Mesenchymal stem cell (in vitro differentiated cells and primary cell): ENCODE measurements around the gene DMXL1.
A peak's percentile ranks its signal among the peaks of the same experiment; 100 is the strongest.

Source experiments
- DNase-seq: peaks from one replicate; pipeline ENCODE4 v3.0.0-alpha.2; 2013
- H2AFZ ChIP-seq: one replicate; pipeline ENCODE4 v1.6.1; 2013; ENCODE audit warnings: low read depth, mild to moderate bottlenecking, control low read depth, inconsistent platforms, low read length, moderate library complexity
- H2AK5ac ChIP-seq: 2 replicates; pipeline ENCODE4 v1.6.1; 2013; ENCODE audit warnings: low read length, moderate library complexity, mild to moderate bottlenecking, inconsistent platforms; ENCODE audit not compliant: severe bottlenecking
- H2BK120ac ChIP-seq: one replicate; pipeline ENCODE4 v1.6.1; 2013; ENCODE audit warnings: low read depth, mild to moderate bottlenecking, inconsistent platforms, low read length, moderate library complexity
- H2BK12ac ChIP-seq, 2 experiments: one replicate each; pipeline ENCODE4 v1.6.1; 2013; ENCODE audit warnings: inconsistent platforms in 2 of 2, low read length in 2 of 2, mild to moderate bottlenecking in 2 of 2, moderate library complexity in 2 of 2, control low read depth in 1 of 2
- H2BK15ac ChIP-seq: one replicate; pipeline ENCODE4 v1.6.1; 2013; ENCODE audit warnings: mild to moderate bottlenecking, low read depth, inconsistent platforms; ENCODE audit not compliant: poor library complexity, severe bottlenecking
- H2BK5ac ChIP-seq: 2 replicates; pipeline ENCODE4 v1.6.1; 2013; ENCODE audit warnings: low read depth, mild to moderate bottlenecking, low read length, control low read depth, inconsistent platforms; ENCODE audit not compliant: poor library complexity, severe bottlenecking
- H3K14ac ChIP-seq, 2 experiments: one replicate each; pipeline ENCODE4 v1.6.1; 2013; ENCODE audit warnings: inconsistent platforms in 2 of 2, low read length in 2 of 2, control low read depth in 1 of 2, mild to moderate bottlenecking in 1 of 2, moderate library complexity in 1 of 2
- H3K18ac ChIP-seq, 2 experiments: one replicate each; pipeline ENCODE4 v1.6.1; 2013; ENCODE audit warnings: inconsistent platforms in 2 of 2, low read length in 2 of 2, control low read depth in 1 of 2, low read depth in 1 of 2, mild to moderate bottlenecking in 1 of 2
- H3K23ac ChIP-seq, 2 experiments: one replicate each; pipeline ENCODE4 v1.6.1; 2013; ENCODE audit warnings: inconsistent platforms in 2 of 2, low read length in 2 of 2, mild to moderate bottlenecking in 2 of 2, moderate library complexity in 2 of 2, control low read depth in 1 of 2
- H3K27ac ChIP-seq: 2 replicates; pipeline ENCODE4 v1.5.1; 2013; ENCODE audit warnings: mild to moderate bottlenecking, moderate library complexity, low read length, control low read depth, inconsistent platforms; ENCODE audit not compliant: poor library complexity, severe bottlenecking
- H3K27me3 ChIP-seq, 2 experiments: 2 replicates each; pipeline versions ENCODE4 v1.6.1 to v1.7.0; 2013; ENCODE audit warnings: low read length in 2 of 2, mild to moderate bottlenecking in 2 of 2, moderate library complexity in 2 of 2, control low read depth in 1 of 2, inconsistent platforms in 1 of 2; ENCODE audit not compliant: control insufficient read depth in 1 of 2, insufficient read depth in 1 of 2
- H3K36me3 ChIP-seq, 2 experiments: 2 replicates each; pipeline versions ENCODE4 v1.6.1 to v1.7.0; 2013; ENCODE audit warnings: low read length in 2 of 2, control low read depth in 1 of 2, inconsistent platforms in 1 of 2, low read depth in 1 of 2, mild to moderate bottlenecking in 1 of 2; ENCODE audit not compliant: insufficient read depth in 2 of 2, control insufficient read depth in 1 of 2
- H3K4ac ChIP-seq, 2 experiments: one replicate each; pipeline ENCODE4 v1.6.1; 2013; ENCODE audit warnings: inconsistent platforms in 2 of 2, low read length in 2 of 2, mild to moderate bottlenecking in 2 of 2, moderate library complexity in 2 of 2, control low read depth in 1 of 2, low read depth in 1 of 2
- H3K4me1 ChIP-seq: 2 replicates; pipeline ENCODE4 v1.6.1; 2013; ENCODE audit warnings: low read depth, low read length, control low read depth; ENCODE audit not compliant: control insufficient read depth, insufficient read depth
- H3K4me2 ChIP-seq: 2 replicates; pipeline ENCODE4 v1.6.1; 2013; ENCODE audit warnings: low read length, mild to moderate bottlenecking, inconsistent platforms; ENCODE audit not compliant: poor library complexity, severe bottlenecking
- H3K4me3 ChIP-seq, 2 experiments: 2 replicates each; pipeline versions ENCODE4 v1.5.1 to v1.7.0; 2013; ENCODE audit warnings: low read length in 2 of 2, mild to moderate bottlenecking in 2 of 2, control low read depth in 1 of 2, low read depth in 1 of 2; ENCODE audit not compliant: insufficient read depth in 1 of 2
- H3K79me1 ChIP-seq: replicated peaks from 2 replicates; pipeline ENCODE4 v1.6.1; 2013; ENCODE audit warnings: mild to moderate bottlenecking, control low read depth, low read length, inconsistent platforms; ENCODE audit not compliant: poor library complexity, severe bottlenecking
- H3K9ac ChIP-seq: 2 replicates; pipeline ENCODE4 v1.7.0; 2013; ENCODE audit warnings: mild to moderate bottlenecking, low read length, moderate library complexity
- H3K9me3 ChIP-seq: 2 replicates; pipeline ENCODE4 v1.7.0; 2013; ENCODE audit warnings: mild to moderate bottlenecking, low read length; ENCODE audit not compliant: control insufficient read depth
- H4K8ac ChIP-seq: one replicate; pipeline ENCODE4 v1.6.1; 2013; ENCODE audit warnings: inconsistent platforms, mild to moderate bottlenecking, low read length, moderate library complexity
- H4K91ac ChIP-seq: one replicate; pipeline ENCODE4 v1.6.1; 2013; ENCODE audit warnings: mild to moderate bottlenecking, low read length, inconsistent platforms
- WGBS: methylation state at CpG from one replicate; pipeline ENCODE4 v1.1.7; 2013; ENCODE audit warnings: mixed read lengths; 5-methylcytosine and 5-hydroxymethylcytosine counted together

The DMXL1 gene

DNA sequence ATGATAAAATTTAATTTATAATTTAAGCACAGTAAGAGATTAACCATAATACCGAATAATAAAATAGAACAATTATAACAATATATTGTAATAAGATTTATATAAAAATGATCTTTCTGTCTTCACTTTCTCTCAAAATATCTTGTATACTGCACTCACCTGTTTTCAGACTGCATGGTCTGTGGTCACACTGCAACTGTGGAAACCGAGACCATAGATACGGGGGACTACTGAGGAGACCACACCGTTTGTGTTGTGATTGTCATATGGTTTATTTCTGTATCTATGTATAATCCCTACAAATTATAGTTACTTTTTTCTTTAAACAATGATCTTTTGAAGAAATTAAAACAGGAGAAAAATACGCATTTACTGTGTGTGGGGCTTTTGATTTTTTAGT is 206.1 kb downstream of the DMXL1 start:
- H3K4me2 ChIP-seq: no peak overlapping the region
- H3K27ac ChIP-seq: no peak overlapping the region
- H3K4ac ChIP-seq: no peak overlapping the region
- H3K14ac ChIP-seq: no peak overlapping the region
- H3K9ac ChIP-seq: no peak overlapping the region
- H2AFZ ChIP-seq: no peak overlapping the region
- no peak overlapping the region for H2BK120ac ChIP-seq
- no peaks in the 10 kb centered on the region for H3K36me3 ChIP-seq
- no peak for DNase-seq
- H3K79me1 ChIP-seq: peaks cover 10% of the 10 kb centered on the region
- H4K91ac ChIP-seq: no peak overlapping the region
- H2BK15ac ChIP-seq: no peak overlapping the region
- H2BK5ac ChIP-seq: no peak overlapping the region
- no peak overlapping the region for H2BK12ac ChIP-seq
- H3K4me1 ChIP-seq: peaks cover 9% of the 10 kb centered on the region
- H3K4me3 ChIP-seq: no peak overlapping the region
- no peak overlapping the region for H3K18ac ChIP-seq
- no peak overlapping the region for H2AK5ac ChIP-seq
- no peak overlapping the region for H3K23ac ChIP-seq
- WGBS: 90% methylated on average over 2 of the region's 5 CpGs
- no peaks in the 10 kb centered on the region for H3K9me3 ChIP-seq
- H4K8ac ChIP-seq: no peak overlapping the region
- H3K27me3 ChIP-seq: no peaks in the 10 kb centered on the region

DNA sequence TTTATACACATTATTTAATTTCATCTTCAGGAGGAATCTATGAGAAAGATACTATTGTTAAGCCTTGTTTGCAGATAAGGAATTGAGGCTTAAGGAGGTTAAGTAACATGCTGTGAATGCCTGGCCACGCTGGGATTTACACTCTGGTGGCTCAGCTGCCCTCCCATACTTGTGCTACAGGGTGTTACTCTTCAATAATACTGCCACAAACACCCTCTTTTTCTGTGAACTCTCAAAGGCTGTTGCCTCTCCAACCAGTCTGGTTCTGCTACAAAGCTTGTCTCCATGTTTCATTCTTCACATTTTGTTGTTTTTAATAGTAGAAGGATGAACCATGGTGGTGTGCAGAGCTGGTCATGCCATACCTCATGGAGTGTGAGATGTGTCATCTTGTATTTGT is 208.2 kb downstream of the DMXL1 start:
- Histone ChIP-seq H3K36me3 (no peaks in the 10 kb centered on the region), H3K27me3 (no peaks in the 10 kb centered on the region), H2AFZ (no peak overlapping the region), H3K9ac (no peak overlapping the region), H4K8ac (no peak overlapping the region), H2AK5ac (no peak overlapping the region), H3K18ac (peak overlapping the region in 1 of 2 experiments; percentile 5), H3K79me1 (peaks cover 16% of the 10 kb centered on the region), H3K9me3 (no peaks in the 10 kb centered on the region), H4K91ac (no peak overlapping the region), H3K4ac (no peak overlapping the region), H2BK12ac (no peak overlapping the region), H3K23ac (no peak overlapping the region), H2BK15ac (no peak overlapping the region), H3K14ac (no peak overlapping the region), H2BK5ac (no peak overlapping the region), H2BK120ac (no peak overlapping the region), H3K4me1 (peaks cover 8% of the 10 kb centered on the region), H3K27ac (no peak overlapping the region), H3K4me2 (no peak overlapping the region), H3K4me3 (no peak overlapping the region)
- DNase-seq: no peak
- 60% methylated on average over 1 of the region's 1 CpG for WGBS

DNA sequence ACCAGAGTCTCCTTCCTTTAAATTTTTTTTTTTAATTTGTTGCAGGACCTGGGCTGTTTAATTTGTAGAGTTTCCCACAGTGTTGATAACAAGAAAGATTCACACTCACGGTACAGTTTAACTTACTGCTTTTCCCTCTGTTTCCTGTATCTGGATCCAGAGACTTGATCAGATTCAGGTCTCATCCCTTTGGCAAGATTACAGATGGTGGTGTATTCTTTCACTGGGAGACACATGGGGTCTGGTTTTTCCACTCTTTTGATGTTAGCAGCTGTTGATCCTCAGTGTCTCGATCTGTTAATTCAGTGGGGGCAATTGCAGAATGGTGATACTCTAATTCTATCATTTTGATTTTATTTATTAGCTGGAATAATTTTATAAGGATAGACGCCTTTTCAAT is 209.5 kb downstream of the DMXL1 start:
- Histone ChIP-seq H3K9ac (no peak overlapping the region), H3K79me1 (peaks cover 18% of the 10 kb centered on the region), H4K8ac (no peak overlapping the region), H2BK15ac (no peak overlapping the region), H3K4me2 (no peak overlapping the region), H3K4me1 (peaks cover 4% of the 10 kb centered on the region), H3K4me3 (no peak overlapping the region), H3K27me3 (no peaks in the 10 kb centered on the region), H2AFZ (no peak overlapping the region), H3K23ac (no peak overlapping the region), H3K27ac (no peak overlapping the region), H2BK12ac (no peak overlapping the region), H2BK120ac (no peak overlapping the region), H3K4ac (no peak overlapping the region), H2BK5ac (no peak overlapping the region), H3K18ac (no peak overlapping the region), H3K9me3 (no peaks in the 10 kb centered on the region), H4K91ac (no peak overlapping the region), H2AK5ac (no peak overlapping the region), H3K36me3 (no peaks in the 10 kb centered on the region), H3K14ac (no peak overlapping the region)
- DNase-seq: no peak
- WGBS: no CpG with 5 or more reads among the region's 3 CpGs

DNA sequence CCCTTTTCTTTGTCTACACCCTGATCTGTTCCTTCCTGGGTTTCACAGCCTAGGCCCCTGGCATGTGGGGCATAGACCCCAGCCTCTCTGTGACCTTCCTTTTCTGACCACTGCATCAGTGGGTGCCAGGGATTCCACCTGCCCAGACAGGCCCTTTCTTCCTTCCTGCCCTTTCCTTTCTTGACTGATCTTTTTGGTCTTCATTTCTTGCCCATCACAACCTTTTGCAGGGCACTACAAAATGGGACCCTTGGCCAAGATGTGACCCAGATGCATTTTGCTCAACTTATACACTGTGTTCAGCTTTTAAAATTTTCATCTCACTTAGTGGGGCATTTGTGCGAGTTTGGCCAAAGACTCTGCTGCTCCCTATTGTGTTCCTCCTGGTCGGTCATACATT is 211.7 kb downstream of the DMXL1 start:
- Histone ChIP-seq H3K27ac (no peak overlapping the region), H3K36me3 (no peaks in the 10 kb centered on the region), H3K9ac (no peak overlapping the region), H3K4me1 (peaks cover 8% of the 10 kb centered on the region), H2BK15ac (no peak overlapping the region), H4K8ac (no peak overlapping the region), H2AK5ac (no peak overlapping the region), H3K9me3 (no peaks in the 10 kb centered on the region), H2BK120ac (no peak overlapping the region), H3K79me1 (peaks cover 16% of the 10 kb centered on the region), H2BK5ac (no peak overlapping the region), H2AFZ (no peak overlapping the region), H3K4me2 (no peak overlapping the region), H3K27me3 (no peaks in the 10 kb centered on the region), H2BK12ac (no peak overlapping the region), H3K18ac (no peak overlapping the region), H4K91ac (no peak overlapping the region), H3K14ac (no peak overlapping the region), H3K23ac (no peak overlapping the region), H3K4ac (no peak overlapping the region), H3K4me3 (no peak overlapping the region)
- WGBS: 94% methylated on average over 2 of the region's 2 CpGs
- no peak for DNase-seq
